ENCODE results near the gene SERTM2.
A peak's percentile ranks its signal among the peaks of the same experiment; 100 is the strongest.

Gene SERTM2

DNA sequence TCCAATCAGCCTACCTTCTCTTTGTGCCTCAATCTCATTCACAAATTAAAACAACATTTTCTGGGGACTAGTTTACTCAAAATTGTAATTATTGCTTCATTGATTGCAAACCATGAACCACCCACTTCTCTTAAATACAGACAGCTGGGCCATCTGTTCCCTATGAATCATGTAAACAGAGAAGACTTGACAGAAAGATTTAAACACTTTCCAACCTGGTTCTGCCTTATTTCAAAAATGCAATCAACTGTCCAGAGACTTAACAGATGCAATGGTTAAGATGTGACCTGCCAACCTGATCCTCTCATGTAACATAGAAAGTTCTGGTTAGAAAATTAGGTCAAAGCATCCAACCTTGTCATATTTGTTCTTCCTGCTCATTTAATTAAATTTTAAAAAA, 20.8 kb upstream of the SERTM2 start (continued):
- TF ChIP-seq ZNF302 (tag by site-specific recombination; IDR thresholded peaks at IDR 0.05; ENCODE audit: low read depth) (no peak), GLI2 (tag by site-specific recombination; IDR thresholded peaks at IDR 0.05; ENCODE audit: borderline replicate concordance, low read depth) (no peak), ZBTB26 (tag by site-specific recombination; optimal IDR thresholded peaks at IDR 0.05) (no peak), ZNF19 (tag by site-specific recombination; IDR thresholded peaks at IDR 0.05; ENCODE audit: low read depth) (no peak), BCL11A (tag by site-specific recombination; IDR thresholded peaks at IDR 0.05; ENCODE audit: low read depth) (no peak)

DNA sequence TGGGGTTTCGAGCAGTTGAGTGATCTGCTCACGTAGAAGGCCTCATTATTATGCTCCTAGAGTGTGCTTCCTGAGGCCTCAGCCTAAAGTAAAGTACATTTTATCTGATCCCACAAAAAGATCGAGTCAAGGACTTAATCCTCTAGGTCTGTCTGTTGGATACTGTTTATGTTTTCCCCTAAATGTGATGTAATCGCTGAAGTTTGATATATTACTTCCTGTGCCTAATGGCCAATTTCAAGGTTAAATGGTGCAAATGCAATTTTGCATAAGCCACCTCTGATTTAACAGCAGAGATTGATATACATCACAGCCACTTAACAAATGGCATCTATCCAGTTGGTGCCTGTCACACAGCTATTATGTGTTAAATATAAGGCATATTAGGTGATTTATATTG, 19.4 kb upstream of the SERTM2 start:
- Histone ChIP-seq H3K4me1 (ENCODE audit: control insufficient read depth, insufficient read depth, low read length) (no peaks in the 10 kb centered on the region), H3K36me3 (ENCODE audit: control insufficient read depth in 2 of 2, insufficient read depth in 1 of 2, low read length in 2 of 2) (no peaks in the 10 kb centered on the region), H3K4me3 (ENCODE audit: low read depth, low read length) (no peak overlapping the region), H3K9me3 (ENCODE audit: control insufficient read depth, insufficient read depth, low read depth, low read length) (no peaks in the 10 kb centered on the region), H3K27ac (ENCODE audit: extremely low read depth, low read depth, low read length) (no peak overlapping the region)
- POLR2A ChIA-PET = no interaction called here
- CTCF ChIA-PET = no interaction called here
- peak; percentile 71; the same call in 1 of the 2 replicates for TF ChIP-seq TRIM28 (IDR thresholded peaks at IDR 0.05; ENCODE audit: borderline replicate concordance, low read length)
- TF ChIP-seq HOXA7 (CRISPR knock-in tag; IDR thresholded peaks at IDR 0.05; ENCODE audit: borderline replicate concordance) = no peak
- no peak for TF ChIP-seq ZNF354C (tag by site-specific recombination; IDR thresholded peaks at IDR 0.05; ENCODE audit: borderline replicate concordance, low read depth)
- no peak for TF ChIP-seq ZNF785 (tag by site-specific recombination; IDR thresholded peaks at IDR 0.05)
- TF ChIP-seq ZNF10 (tag by site-specific recombination; IDR thresholded peaks at IDR 0.05) = no peak
- no peak for TF ChIP-seq MZF1 (tag by site-specific recombination; IDR thresholded peaks at IDR 0.05; ENCODE audit: borderline replicate concordance)
- TF ChIP-seq ZNF664 (tag by site-specific recombination; IDR thresholded peaks at IDR 0.05) = no peak
- TF ChIP-seq TCF7L2 (IDR thresholded peaks at IDR 0.05; ENCODE audit: borderline replicate concordance, low read depth, low read length) = peak; percentile 75; the same call in 1 of the 2 replicates
- no peak for TF ChIP-seq ZNF248 (tag by site-specific recombination; IDR thresholded peaks at IDR 0.05)
- TF ChIP-seq ZSCAN16 (tag by site-specific recombination; IDR thresholded peaks at IDR 0.05) = no peak

DNA sequence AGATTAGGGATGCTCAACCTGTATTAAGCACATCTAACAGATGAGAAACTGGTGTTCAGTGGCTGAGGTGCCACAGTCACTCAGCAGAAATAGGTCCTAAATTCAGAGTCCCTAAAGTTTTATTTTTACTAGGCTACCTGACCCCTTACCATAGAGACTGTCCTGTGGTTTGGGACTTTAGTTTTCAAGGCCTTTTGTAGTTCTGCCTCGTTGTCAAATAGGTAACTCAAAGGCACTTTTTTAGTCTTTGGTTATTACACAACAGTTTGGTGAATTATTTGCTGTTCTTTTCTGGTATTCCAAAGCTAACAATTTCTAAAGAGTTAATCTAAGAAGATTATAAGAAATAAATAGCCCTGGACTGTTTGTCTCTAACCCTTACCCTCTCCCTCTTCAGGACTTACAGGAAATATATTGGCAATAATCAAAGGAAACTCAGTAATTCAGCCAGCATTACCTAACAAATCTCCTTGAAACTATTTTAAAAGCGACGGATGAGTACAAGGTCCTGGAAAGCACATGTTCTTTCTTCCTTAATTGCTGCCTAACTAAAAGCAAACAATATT, 12.8 kb upstream of the SERTM2 start:
- Histone ChIP-seq H3K4me1 (ENCODE audit: control insufficient read depth, insufficient read depth, low read length) (no peaks in the 10 kb centered on the region), H3K4me3 (ENCODE audit: low read depth, low read length) (no peak overlapping the region), H3K36me3 (ENCODE audit: control insufficient read depth in 2 of 2, insufficient read depth in 1 of 2, low read length in 2 of 2) (no peaks in the 10 kb centered on the region), H3K27ac (ENCODE audit: extremely low read depth, low read depth, low read length) (no peak overlapping the region), H3K9me3 (ENCODE audit: control insufficient read depth, insufficient read depth, low read depth, low read length) (no peaks in the 10 kb centered on the region)
- no peak for TF ChIP-seq ZNF138 (tag by site-specific recombination; IDR thresholded peaks at IDR 0.05; ENCODE audit: borderline replicate concordance)
- POLR2A ChIA-PET = no interaction called here
- CTCF ChIA-PET = interaction anchor here (0.7 kb wide), 1 partner anchor 236 kb away, joined by 4 read pairs; no protein-coding TSS in a partner anchor

- Histone ChIP-seq H3K4me1 (ENCODE audit: control insufficient read depth, insufficient read depth, low read length) (no peaks in the 10 kb centered on the region), H3K36me3 (ENCODE audit: control insufficient read depth in 2 of 2, insufficient read depth in 1 of 2, low read length in 2 of 2) (no peaks in the 10 kb centered on the region), H3K27ac (ENCODE audit: extremely low read depth, low read depth, low read length) (no peak overlapping the region), H3K4me3 (ENCODE audit: low read depth, low read length) (no peak overlapping the region), H3K9me3 (ENCODE audit: control insufficient read depth, insufficient read depth, low read depth, low read length) (no peaks in the 10 kb centered on the region)
- TF ChIP-seq ZNF518A (tag by site-specific recombination; conservative IDR thresholded peaks at IDR 0.05; ENCODE audit: low read depth) (no peak), ZNF677 (tag by site-specific recombination; IDR thresholded peaks at IDR 0.05) (no peak)
- ChIA-PET CTCF (no interaction called here), POLR2A (no interaction called here)
Observed at GRCh38 chrX:111503485-111503993, 7.9 kb upstream of the SERTM2 start.

All from HEK293 (cell line).